ENCODE data around the gene TPP1. TPM values are rescaled to one million over a fixed set of nuclear protein-coding genes. Genes with fewer than 3 reads are reported as not detected.

Gene TPP1
- total and polyA plus RNA-seq, 9 donors, result 21.0 to 360 (median 58.2) TPM

DNA sequence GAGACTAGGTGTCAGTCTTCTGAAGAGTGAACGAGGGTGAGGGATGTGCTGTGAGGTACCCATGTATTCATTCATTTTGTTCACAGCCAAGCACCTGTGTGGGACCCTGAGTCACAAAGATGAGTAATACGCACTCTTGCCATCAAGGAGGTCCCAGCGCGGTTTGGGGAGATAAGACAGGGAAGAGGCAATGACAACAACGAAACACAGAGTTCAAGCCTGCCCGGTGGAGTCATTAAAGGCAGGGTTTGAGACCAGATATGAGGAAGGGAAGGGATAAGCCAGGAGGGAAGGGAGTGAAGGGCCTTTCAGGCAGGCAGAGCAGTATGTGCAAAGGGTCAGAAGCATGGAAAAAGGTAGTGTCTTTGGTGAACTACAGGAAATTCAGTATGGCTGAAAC is 31.8 kb upstream of the TPP1 start:
- Histone ChIP-seq H3K4me3 (no peak overlapping the region), H3K4me1 (ENCODE audit: insufficient read depth) (peaks cover 24% of the 10 kb centered on the region), H3K27ac (no peak overlapping the region), H3K27me3 (no peaks in the 10 kb centered on the region), H3K36me3 (no peaks in the 10 kb centered on the region), H3K9me3 (no peaks in the 10 kb centered on the region)
- DNase-seq, result no peak
- WGBS, 3 donors, result 43 to 51% (median 48%) methylated on average over 6 of the region's 6 CpGs
- TF ChIP-seq, protein P1, sequence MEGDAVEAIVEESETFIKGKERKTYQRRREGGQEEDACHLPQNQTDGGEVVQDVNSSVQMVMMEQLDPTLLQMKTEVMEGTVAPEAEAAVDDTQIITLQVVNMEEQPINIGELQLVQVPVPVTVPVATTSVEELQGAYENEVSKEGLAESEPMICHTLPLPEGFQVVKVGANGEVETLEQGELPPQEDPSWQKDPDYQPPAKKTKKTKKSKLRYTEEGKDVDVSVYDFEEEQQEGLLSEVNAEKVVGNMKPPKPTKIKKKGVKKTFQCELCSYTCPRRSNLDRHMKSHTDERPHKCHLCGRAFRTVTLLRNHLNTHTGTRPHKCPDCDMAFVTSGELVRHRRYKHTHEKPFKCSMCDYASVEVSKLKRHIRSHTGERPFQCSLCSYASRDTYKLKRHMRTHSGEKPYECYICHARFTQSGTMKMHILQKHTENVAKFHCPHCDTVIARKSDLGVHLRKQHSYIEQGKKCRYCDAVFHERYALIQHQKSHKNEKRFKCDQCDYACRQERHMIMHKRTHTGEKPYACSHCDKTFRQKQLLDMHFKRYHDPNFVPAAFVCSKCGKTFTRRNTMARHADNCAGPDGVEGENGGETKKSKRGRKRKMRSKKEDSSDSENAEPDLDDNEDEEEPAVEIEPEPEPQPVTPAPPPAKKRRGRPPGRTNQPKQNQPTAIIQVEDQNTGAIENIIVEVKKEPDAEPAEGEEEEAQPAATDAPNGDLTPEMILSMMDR (IDR thresholded peaks at IDR 0.05), result no peak
- TF ChIP-seq POLR2A (IDR thresholded peaks at IDR 0.05) (no peak), EP300 (IDR thresholded peaks at IDR 0.05) (no peak)
- intact Hi-C loops (cut with DNase I), result no loop called here

DNA sequence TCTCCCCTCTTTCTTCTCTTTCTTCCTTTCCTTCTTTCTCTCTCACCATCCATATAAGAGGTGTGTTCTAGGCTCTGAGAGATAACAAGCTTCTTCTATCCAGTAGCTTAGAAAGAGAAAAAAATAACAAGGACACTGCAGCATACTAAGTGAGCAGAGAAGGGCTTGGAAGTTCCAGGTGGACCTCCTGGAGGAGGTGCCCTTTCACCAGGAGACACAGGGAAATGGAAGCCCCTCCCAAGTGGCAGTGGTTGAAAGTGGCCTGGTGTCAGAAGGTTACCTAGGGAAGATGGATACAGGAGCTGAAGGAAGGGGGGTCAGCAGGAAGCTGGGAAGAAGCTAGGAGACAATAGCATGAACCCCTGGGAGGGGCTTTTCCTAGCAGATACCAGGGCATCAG is 30.9 kb upstream of the TPP1 start:
- TF ChIP-seq, protein P1 (IDR thresholded peaks at IDR 0.05), result no peak
- TF ChIP-seq EP300 (IDR thresholded peaks at IDR 0.05) (no peak), POLR2A (IDR thresholded peaks at IDR 0.05) (no peak)
- no peaks in the 10 kb centered on the region for H3K9me3 ChIP-seq
- peaks cover 25% of the 10 kb centered on the region for H3K4me1 ChIP-seq (ENCODE audit: insufficient read depth)
- H3K27ac ChIP-seq, result no peak overlapping the region
- DNase-seq, result no peak
- no peaks in the 10 kb centered on the region for H3K27me3 ChIP-seq
- no peaks in the 10 kb centered on the region for H3K36me3 ChIP-seq
- intact Hi-C loops (cut with DNase I), result no loop called here
- H3K4me3 ChIP-seq, result no peak overlapping the region

DNA sequence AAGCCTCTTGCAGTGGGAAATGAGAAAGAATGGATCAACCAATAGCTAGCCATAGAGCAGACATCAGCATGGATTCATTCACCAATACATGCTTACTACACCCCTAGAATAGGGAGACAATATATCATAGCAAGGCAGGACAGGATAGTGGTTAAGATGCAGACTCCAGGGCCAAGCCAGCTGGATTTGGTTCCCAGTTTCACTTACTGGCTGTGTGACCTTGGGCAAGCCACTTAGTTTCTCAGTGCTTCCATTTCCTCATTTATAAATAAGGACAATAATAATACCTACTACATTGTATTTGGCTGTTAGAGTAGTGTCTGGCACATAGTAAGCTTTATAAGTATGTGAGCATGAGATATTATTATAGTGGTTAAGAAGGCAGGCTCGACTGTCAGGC is 29.3 kb upstream of the TPP1 start:
- WGBS, 3 donors, result 14 to 30% (median 25%) methylated on average over 1 of the region's 1 CpG
- Histone ChIP-seq H3K4me3 (no peak overlapping the region), H3K4me1 (ENCODE audit: insufficient read depth) (peaks cover 17% of the 10 kb centered on the region), H3K27ac (no peak overlapping the region), H3K9me3 (no peaks in the 10 kb centered on the region), H3K36me3 (no peaks in the 10 kb centered on the region), H3K27me3 (no peaks in the 10 kb centered on the region)
- intact Hi-C loops (cut with DNase I), result no loop called here
- no peak for DNase-seq
- TF ChIP-seq POLR2A (IDR thresholded peaks at IDR 0.05) (no peak), EP300 (IDR thresholded peaks at IDR 0.05) (no peak)
- TF ChIP-seq, protein P1 (IDR thresholded peaks at IDR 0.05), result no peak

DNA sequence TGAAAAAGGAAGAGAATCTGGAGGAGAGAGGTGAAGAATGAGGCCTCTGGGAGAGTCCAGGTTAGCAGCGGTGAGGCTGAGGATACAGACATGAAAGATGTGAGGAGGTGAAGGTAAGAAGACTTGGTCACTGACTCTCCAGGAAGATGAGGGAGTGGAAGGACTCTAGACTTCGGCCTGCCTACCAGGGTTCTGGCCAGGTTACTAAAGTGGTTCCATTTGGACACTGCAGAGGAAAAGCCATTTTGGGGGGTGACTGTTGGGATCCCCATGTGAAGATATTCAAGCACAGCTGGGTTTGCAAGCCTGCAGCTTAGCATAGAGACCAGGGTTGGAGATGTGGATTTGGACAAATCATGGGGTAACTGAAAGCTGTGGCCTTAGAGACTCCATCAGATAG is 28.6 kb upstream of the TPP1 start:
- intact Hi-C loops (cut with DNase I), result no loop called here
- DNase-seq, result no peak
- 86 to 90% (median 89%) methylated on average over 2 of the region's 2 CpGs for WGBS, 3 donors
- H3K36me3 ChIP-seq, result no peaks in the 10 kb centered on the region
- peaks cover 17% of the 10 kb centered on the region for H3K4me1 ChIP-seq (ENCODE audit: insufficient read depth)
- no peak overlapping the region for H3K4me3 ChIP-seq
- TF ChIP-seq POLR2A (IDR thresholded peaks at IDR 0.05), result no peak
- TF ChIP-seq EP300 (IDR thresholded peaks at IDR 0.05), result no peak
- TF ChIP-seq, protein P1 (IDR thresholded peaks at IDR 0.05), result no peak
- no peaks in the 10 kb centered on the region for H3K9me3 ChIP-seq
- no peaks in the 10 kb centered on the region for H3K27me3 ChIP-seq
- no peak overlapping the region for H3K27ac ChIP-seq
